AG08395 (cell line): ENCODE measurements around the gene YY1.
"Not testable (repeated sequence)": the region's sequence is repeated elsewhere in the genome, so short reads cannot be mapped to it uniquely, and the experiment has no call there.

ENCODE experiments used
- DNase-seq: peaks from one replicate; pipeline ENCODE4 v3.0.0; 2012; ENCODE audit warnings: mixed read lengths, low spot score

YY1 gene

GRCh38 chr14:100285021-100285912 lies 46.3 kb downstream of the YY1 start:
- peak; percentile 96 for DNase-seq

GRCh38 chr14:100285913-100286400 lies 47.0 kb downstream of the YY1 start:
- DNase-seq, result no peak

GRCh38 chr14:100286484-100287191 lies 47.7 kb downstream of the YY1 start:
- no peak for DNase-seq

GRCh38 chr14:100287202-100287997 lies 48.5 kb downstream of the YY1 start:
- DNase-seq, result no peak

- DNase-seq, result not testable (repeated sequence)
Measured at GRCh38 chr14:100287998-100288295, 49.0 kb downstream of the YY1 start.

GRCh38 chr14:100288382-100289185 lies 49.6 kb downstream of the YY1 start:
- no peak for DNase-seq

- DNase-seq, result no peak
Measured at GRCh38 chr14:100289916-100290606, 51.1 kb downstream of the YY1 start.

GRCh38 chr14:100290607-100291304 lies 51.8 kb downstream of the YY1 start:
- DNase-seq, result no peak

- no peak for DNase-seq
Measured at GRCh38 chr14:100291305-100292075, 52.5 kb downstream of the YY1 start.

GRCh38 chr14:100292301-100292775 lies 53.4 kb downstream of the YY1 start:
- DNase-seq, result no peak

- DNase-seq, result no peak
Measured at GRCh38 chr14:100292776-100293461, 54.0 kb downstream of the YY1 start.

- no peak for DNase-seq
Measured at GRCh38 chr14:100293497-100294212, 54.7 kb downstream of the YY1 start.

- no peak for DNase-seq
Measured at GRCh38 chr14:100294213-100294962, 55.4 kb downstream of the YY1 start.

GRCh38 chr14:100294963-100295330 lies 56.0 kb downstream of the YY1 start:
- no peak for DNase-seq

GRCh38 chr14:100295376-100296105 lies 56.6 kb downstream of the YY1 start:
- no peak for DNase-seq

- no peak for DNase-seq
Measured at GRCh38 chr14:100296106-100296651, 57.2 kb downstream of the YY1 start.
